NCI-H82 treated with DMSO at 0.1 percent for 48 hours (cell line): ENCODE results near the gene THAP10.
"Not testable (repeated sequence)": the region's sequence is repeated elsewhere in the genome, so short reads cannot be mapped to it uniquely, and the experiment has no call there.

Experiments used
- DNase-seq: peaks from one replicate; lab custom pipeline; 2025; ENCODE audit not compliant: unreplicated experiment; lab: John Stamatoyannopoulos, UW

THAP10 gene

GRCh38 chr15:70879401-70879800, 12.8 kb downstream of the THAP10 start:
- DNase-seq = no peak

GRCh38 chr15:70876683-70877082, 15.6 kb downstream of the THAP10 start:
- DNase-seq = no peak

GRCh38 chr15:70876011-70876410, 16.2 kb downstream of the THAP10 start:
- no peak for DNase-seq

DNA sequence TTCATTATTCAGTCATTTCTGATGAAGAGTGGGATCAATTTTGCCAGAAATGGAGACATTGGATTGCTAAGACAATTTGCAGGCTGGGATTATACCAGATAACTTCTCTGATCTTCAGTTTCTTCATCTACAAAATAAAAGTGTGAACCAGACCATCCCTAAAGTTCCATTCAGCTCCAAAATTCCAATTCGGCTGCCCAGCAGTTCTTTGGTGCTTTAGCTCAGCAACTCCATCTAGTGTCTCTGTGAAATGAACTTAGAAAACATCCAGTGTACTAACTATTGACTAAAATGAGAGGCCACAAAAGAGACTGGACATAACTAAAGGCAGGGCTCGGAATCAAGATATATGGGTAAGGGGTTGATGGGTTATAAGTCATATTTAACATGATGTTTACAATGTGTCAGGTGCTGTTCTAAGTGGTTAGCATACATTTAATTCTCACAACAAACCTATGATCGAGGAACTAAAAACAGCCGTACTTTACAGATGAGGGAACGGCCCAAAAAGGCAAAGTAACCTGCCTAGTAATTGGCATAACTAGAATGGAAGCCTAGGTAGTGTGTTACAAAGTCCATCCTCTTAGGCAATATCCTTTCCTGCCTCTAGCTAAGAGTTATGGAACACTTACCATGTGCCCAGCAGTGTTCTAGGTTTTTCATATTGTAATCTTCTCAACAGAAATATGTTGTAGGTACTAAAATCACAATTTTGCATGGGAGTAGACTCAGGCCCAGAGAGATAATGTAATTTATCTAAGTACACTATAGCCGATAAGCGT, 17.0 kb downstream of the THAP10 start:
- DNase-seq = no peak

GRCh38 chr15:70873232-70874054, 18.8 kb downstream of the THAP10 start:
- no peak for DNase-seq

DNA sequence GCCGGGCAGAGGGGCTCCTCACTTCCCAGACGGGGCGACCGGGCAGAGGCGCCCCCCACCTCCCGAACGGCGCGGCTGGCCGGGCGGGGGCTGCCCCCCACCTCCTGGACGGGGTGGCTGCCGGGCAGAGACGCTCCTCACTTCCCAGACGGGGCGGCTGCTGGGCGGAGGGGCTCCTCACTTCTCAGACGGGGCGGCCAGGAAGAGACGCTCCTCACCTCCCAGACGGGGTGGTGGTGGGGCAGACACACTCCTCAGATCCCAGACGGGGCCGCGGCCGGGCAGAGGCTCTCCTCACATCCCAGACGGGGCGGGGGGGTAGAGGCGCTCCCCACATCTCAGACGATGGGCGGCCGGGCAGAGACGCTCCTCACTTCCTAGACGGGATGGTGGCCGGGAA, 20.7 kb downstream of the THAP10 start:
- not testable (repeated sequence) for DNase-seq

- DNase-seq = no peak
These were observed 22.2 kb downstream of the THAP10 start for GRCh38 chr15:70870051-70870450.

GRCh38 chr15:70869346-70869745, 22.9 kb downstream of the THAP10 start:
- no peak for DNase-seq

DNA sequence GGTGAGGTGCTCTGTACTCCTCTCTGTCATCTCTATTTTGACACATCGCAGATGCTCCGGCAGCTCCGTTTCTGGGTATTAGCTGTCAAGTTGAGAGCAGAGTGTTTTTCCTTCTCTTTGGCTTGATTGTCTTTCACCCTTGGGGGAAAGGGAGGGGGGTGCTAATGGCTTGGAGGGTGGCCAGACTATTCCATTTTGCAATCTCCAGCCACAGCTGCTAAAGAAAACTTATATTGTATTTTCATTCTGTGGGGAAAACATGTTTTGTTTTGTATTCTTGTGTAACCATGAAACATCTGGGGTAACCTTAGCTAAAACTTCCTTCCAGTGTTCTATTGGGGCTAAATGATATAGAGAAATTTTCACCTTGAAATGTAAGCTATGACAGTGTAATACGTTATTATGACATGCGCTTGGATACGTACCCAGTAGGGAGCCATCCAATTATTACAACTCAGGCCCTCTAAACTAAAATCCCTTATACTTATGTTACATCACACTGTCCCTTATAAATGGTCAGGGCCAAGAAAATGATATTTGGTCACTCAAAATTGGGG, 24.2 kb downstream of the THAP10 start:
- DNase-seq = no peak

DNA sequence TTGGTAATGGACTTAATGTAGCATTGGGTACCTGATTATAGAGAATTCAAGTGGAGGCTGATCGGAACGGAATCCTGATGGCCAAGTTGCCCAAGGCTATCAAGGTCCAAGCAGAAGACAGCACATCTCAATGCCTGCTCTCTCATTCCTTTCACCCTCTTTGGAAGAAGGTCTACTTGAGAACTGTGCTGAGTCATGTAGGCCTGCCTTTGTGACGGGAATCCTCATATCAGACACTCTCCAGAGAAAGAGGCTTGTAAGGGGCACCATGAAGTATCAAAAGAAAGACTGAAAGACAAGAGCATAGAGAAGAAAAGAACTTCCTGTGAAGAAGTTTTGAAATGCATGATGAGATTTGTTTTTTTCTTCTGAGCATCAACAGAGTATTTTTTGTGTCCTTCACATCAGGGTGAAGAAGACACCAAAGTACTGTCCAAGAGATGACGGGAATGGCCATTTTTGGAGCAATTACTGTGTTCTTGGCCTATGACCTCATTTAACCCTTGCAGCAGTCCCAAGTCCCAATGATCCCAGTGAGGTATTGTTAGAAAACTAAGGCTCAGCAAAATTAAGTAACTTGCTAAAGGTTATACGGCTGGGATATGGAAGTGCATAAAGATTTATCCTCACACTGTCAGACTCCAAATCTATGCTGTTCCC, 25.1 kb downstream of the THAP10 start:
- no peak for DNase-seq

DNA sequence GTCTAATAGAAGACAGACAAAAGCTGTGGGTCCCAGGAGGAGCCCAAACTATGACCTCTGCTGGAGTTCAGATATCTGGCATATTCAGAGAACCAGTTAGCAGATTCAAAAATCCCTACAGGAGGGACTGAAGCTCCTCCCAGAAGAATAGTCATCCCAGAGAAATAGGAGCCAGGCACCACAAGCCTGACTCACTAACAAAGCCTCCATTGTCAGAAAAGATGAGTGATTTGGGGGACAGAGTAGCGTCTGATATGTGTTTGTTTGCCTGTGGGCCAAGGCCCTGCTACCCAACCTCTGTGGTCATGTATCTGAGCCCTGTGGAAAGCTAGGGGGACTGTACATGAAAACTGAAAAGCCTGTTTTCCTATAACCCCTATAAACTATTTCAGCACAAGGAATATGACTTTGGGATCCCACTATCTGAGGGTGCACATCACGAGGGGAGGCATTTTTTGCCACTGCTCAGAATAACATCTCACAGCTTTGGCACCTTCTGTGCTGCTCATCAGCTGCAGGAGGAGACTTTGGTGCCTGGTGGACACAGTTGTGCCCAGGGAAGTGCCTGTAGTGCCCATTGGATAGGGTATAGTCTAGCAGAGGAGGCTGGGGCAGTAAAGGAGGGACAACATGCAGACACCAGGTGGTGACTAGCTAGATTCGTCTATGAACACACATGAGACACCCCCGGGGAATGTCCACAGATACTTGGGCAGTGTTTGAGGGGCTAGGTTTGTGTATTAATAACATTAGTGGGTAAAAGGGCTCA, 28.6 kb downstream of the THAP10 start:
- no peak for DNase-seq

DNA sequence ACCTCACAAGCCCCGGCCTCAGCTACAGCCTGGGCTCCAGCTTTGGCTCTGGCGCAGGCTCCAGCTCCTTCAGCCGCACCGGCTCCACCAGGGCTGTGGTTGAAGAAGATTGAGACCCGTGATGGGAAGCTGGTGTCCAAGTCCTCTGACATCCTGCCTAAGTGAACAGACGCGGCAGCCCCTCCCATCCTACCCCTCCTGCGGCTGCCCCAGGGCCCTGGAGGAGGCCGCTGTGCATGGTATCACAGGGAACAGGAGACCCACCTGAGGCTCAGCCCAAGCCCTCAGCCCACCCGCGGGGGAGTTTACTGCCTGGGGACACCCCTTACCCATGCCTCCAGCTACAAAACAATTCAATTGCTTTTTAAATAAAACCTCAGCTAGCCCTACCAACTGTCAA, 32.2 kb downstream of the THAP10 start:
- no peak for DNase-seq

DNA sequence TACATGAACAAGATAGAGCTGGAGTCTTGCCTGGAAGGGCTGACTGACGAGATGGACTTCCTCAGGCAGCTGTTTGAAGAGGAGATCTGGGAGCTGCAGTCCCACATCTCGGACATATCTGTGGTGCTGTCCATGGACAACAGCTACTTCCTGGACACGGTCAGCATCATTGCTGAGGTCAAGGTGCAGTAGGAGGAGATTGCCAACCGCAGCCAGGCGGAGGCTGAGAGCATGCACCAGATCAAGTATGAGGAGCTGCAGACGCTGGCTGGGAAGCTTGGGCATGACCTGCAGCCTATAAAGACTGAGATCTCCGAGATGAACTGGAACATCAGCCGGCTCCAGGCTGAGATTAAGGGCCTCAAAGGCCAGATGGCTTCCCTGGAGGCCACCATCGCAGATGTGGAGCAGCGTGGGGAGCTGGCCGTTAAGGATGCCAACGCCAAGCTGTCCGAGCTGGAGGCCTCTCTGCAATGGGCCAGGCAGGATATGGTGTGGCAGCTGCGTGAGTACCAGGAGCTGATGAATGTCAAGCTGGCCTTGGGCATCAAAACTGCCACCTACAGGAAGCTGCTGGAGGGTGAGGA, 32.8 kb downstream of the THAP10 start:
- DNase-seq = no peak

- not testable (repeated sequence) for DNase-seq
These were observed 33.5 kb downstream of the THAP10 start for GRCh38 chr15:70858614-70859321.

DNA sequence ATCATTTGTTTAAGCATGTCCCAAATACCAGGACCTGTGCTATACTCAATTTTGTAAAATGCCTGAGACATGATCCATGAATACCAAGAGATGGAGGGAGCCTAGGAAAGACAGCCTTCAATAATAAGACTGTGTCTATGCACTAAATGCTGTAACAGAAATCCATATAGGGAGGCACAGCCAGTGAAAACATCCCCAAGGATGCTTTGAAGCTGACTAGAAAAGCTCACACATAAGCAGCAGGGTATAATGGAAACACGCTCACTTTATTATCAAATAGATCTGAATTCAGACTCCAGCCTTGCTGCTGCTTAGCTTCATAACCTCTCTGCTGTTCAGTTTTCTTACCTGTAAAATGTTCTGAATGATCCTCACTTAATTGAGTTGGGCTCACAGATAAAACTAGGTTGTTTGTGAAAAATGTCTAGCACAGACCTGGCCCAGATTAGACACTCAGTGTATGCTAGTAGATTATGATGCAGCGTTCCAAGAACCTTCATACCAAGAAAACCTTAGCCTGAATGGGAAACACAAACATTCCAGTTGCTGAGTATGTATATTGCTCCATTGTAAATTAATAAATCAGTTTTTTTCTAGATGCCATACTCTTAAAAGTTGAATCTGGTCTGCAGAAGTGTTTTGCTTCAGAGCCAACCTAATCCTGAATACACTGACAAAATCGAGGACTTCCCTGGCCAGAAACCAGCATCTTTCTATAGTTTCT, 34.5 kb downstream of the THAP10 start:
- DNase-seq = no peak

DNA sequence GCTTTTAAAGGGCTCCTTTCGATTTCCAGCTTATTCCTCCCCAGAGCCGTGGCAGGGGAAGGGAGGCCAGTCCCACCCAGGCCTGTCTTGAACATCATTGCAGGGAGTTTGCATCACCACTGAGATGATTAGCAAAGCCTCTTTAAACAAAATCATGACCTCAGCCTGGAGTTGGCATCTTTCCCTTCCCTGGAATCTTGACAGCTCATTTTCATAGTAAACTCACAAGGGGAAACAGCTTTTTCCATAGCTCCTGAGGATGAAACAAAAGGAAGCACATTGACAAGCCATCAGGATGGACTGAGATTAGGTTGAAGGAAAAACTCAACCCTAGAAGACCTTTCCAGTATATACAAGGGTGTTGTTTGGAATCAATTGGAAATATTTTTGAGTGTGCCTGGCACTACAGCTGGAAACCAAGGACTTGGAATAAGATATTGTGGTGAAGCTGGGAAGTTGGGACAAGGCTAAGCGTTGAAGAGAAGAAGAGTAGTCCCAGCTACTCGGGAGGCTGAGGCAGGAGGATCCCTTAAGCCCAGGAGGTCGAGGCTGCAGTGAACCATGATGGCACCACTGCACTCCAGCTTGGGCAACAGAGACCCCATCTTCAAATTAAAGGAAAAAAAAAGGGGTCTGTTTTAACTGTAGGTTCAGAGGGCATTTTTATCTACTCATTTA, 35.2 kb downstream of the THAP10 start:
- no peak for DNase-seq

DNA sequence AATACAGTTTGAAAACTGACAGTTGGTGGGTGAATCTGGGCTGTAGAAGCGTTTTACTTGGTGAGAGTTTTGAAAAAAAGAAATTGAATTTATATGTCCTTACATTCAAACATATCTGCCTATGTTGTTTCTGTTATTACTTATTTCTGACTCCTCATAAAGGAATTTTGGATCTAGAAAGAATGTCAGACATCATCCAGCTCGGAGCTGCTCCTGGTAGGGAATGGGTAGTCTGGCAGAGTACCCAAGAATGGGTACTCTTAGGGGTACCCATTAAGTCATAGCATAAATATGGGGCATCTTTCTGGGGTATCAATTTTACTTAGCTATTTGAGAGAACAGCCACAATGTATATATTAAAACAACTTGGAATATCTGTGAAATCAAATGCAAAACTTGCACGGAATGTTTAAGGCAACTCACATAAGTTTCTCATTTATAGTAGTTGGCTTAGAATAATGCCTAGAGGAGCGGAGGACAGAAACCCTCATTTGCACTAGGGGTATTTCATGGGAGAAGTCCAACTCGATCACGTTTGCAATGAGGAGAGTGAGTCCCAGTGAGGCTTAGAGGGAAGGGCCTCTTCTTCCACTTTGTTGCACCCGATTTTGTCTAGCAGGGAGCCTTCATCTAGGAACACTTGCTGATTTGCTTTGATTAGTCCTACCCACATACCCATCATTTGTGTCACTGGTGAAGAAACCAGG, 35.9 kb downstream of the THAP10 start:
- DNase-seq = no peak

- no peak for DNase-seq
These were observed 36.5 kb downstream of the THAP10 start for GRCh38 chr15:70855764-70856163.
